Kidney (tissue), 14 donors: Measurements from ENCODE around the gene ARMC5. TPM values are rescaled to one million over a fixed set of nuclear protein-coding genes. Genes with fewer than 3 reads are reported as not detected.

Source experiments
- DNase-seq, 5 donors: peaks; one replicate each; pipeline ENCODE4 v3.0.0-alpha.2; 2013 to 2020
- FAIRE-seq: peaks from 2 replicates; lab custom pipeline; 2012; peaks lifted over from hg19 to GRCh38; lab: Jason Lieb, UNC
- H3K27ac ChIP-seq, 2 donors: one replicate each; pipeline ENCODE4 v1.7.0; 2013; ENCODE audit warnings: low read depth in 2 of 2, low read length in 2 of 2, inconsistent platforms in 1 of 2
- H3K27me3 ChIP-seq: one replicate; pipeline ENCODE4 v1.7.1; 2013; ENCODE audit warnings: low read length, inconsistent platforms; ENCODE audit not compliant: control insufficient read depth, insufficient read depth
- H3K36me3 ChIP-seq, 3 donors: one replicate each; pipeline versions ENCODE4 v1.7.0 to v1.7.1; 2013; ENCODE audit warnings: low read length in 3 of 3, control low read depth in 1 of 3, inconsistent platforms in 1 of 3; ENCODE audit not compliant: insufficient read depth in 3 of 3, control insufficient read depth in 2 of 3
- H3K4me1 ChIP-seq, 3 donors: one replicate each; pipeline versions ENCODE4 v1.7.0 to v1.7.1; 2013; ENCODE audit warnings: low read length in 3 of 3, inconsistent platforms in 1 of 3, low read depth in 1 of 3; ENCODE audit not compliant: control insufficient read depth in 2 of 3, insufficient read depth in 2 of 3
- H3K4me3 ChIP-seq, 3 donors: one replicate each; pipeline versions ENCODE4 v1.7.0 to v1.8.1; 2013; ENCODE audit warnings: low read length in 3 of 3, control low read depth in 1 of 3, inconsistent platforms in 1 of 3
- H3K9ac ChIP-seq, 3 donors: one replicate each; pipeline versions ENCODE4 v1.7.0 to v1.7.1; 2013; ENCODE audit warnings: low read length in 3 of 3, control low read depth in 1 of 3, inconsistent platforms in 1 of 3
- H3K9me3 ChIP-seq, 3 donors: one replicate each; pipeline versions ENCODE4 v1.7.0 to v1.7.1; 2013; ENCODE audit warnings: low read length in 3 of 3, control low read depth in 1 of 3, inconsistent platforms in 1 of 3; ENCODE audit not compliant: control insufficient read depth in 2 of 3, insufficient read depth in 1 of 3
- CTCF ChIP-seq: IDR thresholded peaks from 3 replicates; pipeline ENCODE4 v1.5.1; 2012; ENCODE audit warnings: mild to moderate bottlenecking, moderate library complexity, borderline replicate concordance; ENCODE audit not compliant: insufficient read depth; ENCODE audit errors: extremely low read depth
- intact Hi-C: fragments of 100-400 bp; cut with DNase I; formaldehyde crosslinking; loops from one replicate; pipeline ENCODE4 v1.11.1; 2022
- polyA plus RNA-seq: library from polyadenylated mRNA; stranded (reverse); fragments of 350-450 nt; fragmentation: Illumina TruSeq; extraction: RNeasy Lipid Tissue Mini Kit (QIAGEN cat#74804); gene quantifications from one replicate; pipeline ENCODE4 v1.2.3, GENCODE V29; 2014; ENCODE audit warnings: low read depth, low replicate concordance; ENCODE audit not compliant: insufficient read depth
- total RNA-seq: library from RNA; stranded (reverse); fragmentation: NEBNext Ultra II Directional; extraction: Animal tissue kit (Norgen Biotek cat#: 25700); gene quantifications from one replicate; pipeline ENCODE4 v1.2.1, GENCODE V29; 2021
- donor health status: control.
- donor health status: control.
- donor health status: control.
- donor health status: control.
- donor health status: control.
- donor health status: DM: yes; HTN: yes; CAD: no.
- donor health status: Normal renal cell carcinoma (clear cell type).

Gene ARMC5
- total and polyA plus RNA-seq, 2 donors from 2014 or later, result 9.6 to 10.9 TPM

GRCh38 chr16:31429314-31429713 is 30.0 kb upstream of the ARMC5 start:
- H3K27ac ChIP-seq, result no peak overlapping the region
- peaks cover 0 to 2% (median 0%) of the 10 kb centered on the region in 3 donors for H3K4me1 ChIP-seq
- no peak overlapping the region for H3K4me3 ChIP-seq
- H3K36me3 ChIP-seq, result no peaks in the 10 kb centered on the region
- no peak overlapping the region for H3K9ac ChIP-seq
- H3K27me3 ChIP-seq, result no peaks in the 10 kb centered on the region
- DNase-seq (peak in 1 of 5 donors; percentile 10), FAIRE-seq (no peak)
- TF ChIP-seq CTCF, result no peak
- intact Hi-C loops, result no loop called here
- H3K9me3 ChIP-seq, result no peaks in the 10 kb centered on the region

DNA sequence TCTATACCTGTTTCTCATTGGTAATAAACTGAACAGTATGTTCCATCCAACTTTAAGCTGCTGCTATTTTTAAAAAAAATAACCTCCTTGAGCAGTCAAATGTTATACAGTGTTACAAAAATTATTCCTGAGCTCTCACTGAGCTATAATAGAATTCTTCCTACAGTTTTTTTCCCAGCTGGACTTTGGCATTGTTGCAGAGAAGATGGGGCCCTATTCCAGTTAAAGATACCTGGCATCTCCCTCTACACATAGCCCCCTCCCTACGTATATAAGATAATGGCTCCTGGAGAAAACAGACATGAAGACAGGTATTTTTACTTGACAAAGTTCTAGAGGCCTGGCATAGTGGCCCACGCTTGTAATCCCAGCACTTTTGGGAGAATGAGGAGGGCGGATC is 29.5 kb upstream of the ARMC5 start:
- no peak overlapping the region for H3K27ac ChIP-seq
- no peak for FAIRE-seq
- H3K36me3 ChIP-seq, result no peaks in the 10 kb centered on the region

GRCh38 chr16:31430380-31431052 is 28.8 kb upstream of the ARMC5 start:
- Histone ChIP-seq H3K27me3 (no peaks in the 10 kb centered on the region), H3K9ac (no peak overlapping the region)
- FAIRE-seq, result no peak

More for the DNA sequence above, 29.5 kb upstream of the ARMC5 start:
- H3K4me3 ChIP-seq, result no peak overlapping the region
- H3K4me1 ChIP-seq, result peaks cover 0 to 2% (median 0%) of the 10 kb centered on the region in 3 donors
- intact Hi-C loops, result no loop called here
- H3K9me3 ChIP-seq, result no peaks in the 10 kb centered on the region
- DNase-seq, result no peak
- no peak for TF ChIP-seq CTCF
- H3K9ac ChIP-seq, result no peak overlapping the region
- no peaks in the 10 kb centered on the region for H3K27me3 ChIP-seq

More at GRCh38 chr16:31430380-31431052, 28.8 kb upstream of the ARMC5 start:
- no peak for TF ChIP-seq CTCF
- no peak overlapping the region for H3K27ac ChIP-seq
- no peak overlapping the region for H3K4me3 ChIP-seq
- peak in 1 of 5 donors; percentile 30 for DNase-seq
- peaks cover 0 to 2% (median 0%) of the 10 kb centered on the region in 3 donors for H3K4me1 ChIP-seq
- intact Hi-C loops, result no loop called here
- no peaks in the 10 kb centered on the region for H3K36me3 ChIP-seq
- no peaks in the 10 kb centered on the region for H3K9me3 ChIP-seq
